GM18951 (cell line): Measurements from ENCODE around the gene MRPL16.
"Not testable (repeated sequence)": the region's sequence is repeated elsewhere in the genome, so short reads cannot be mapped to it uniquely, and the experiment has no call there.

Source experiments
- POLR2A ChIP-seq: IDR thresholded peaks from 4 replicates; pipeline ENCODE4 v1.6.1; 2011; ENCODE audit warnings: mild to moderate bottlenecking; ENCODE audit not compliant: insufficient read length, insufficient read depth; ENCODE audit errors: extremely low read depth
- in situ Hi-C: fragments of 300-500 bp; cut with MboI; formaldehyde crosslinking; loops from one replicate; pipeline ENCODE4 v1.12.0; 2022; ENCODE audit warnings: low sequenced_read_pairs, mixed read lengths, inconsistent platforms; ENCODE audit not compliant: unreplicated experiment

Gene MRPL16

DNA sequence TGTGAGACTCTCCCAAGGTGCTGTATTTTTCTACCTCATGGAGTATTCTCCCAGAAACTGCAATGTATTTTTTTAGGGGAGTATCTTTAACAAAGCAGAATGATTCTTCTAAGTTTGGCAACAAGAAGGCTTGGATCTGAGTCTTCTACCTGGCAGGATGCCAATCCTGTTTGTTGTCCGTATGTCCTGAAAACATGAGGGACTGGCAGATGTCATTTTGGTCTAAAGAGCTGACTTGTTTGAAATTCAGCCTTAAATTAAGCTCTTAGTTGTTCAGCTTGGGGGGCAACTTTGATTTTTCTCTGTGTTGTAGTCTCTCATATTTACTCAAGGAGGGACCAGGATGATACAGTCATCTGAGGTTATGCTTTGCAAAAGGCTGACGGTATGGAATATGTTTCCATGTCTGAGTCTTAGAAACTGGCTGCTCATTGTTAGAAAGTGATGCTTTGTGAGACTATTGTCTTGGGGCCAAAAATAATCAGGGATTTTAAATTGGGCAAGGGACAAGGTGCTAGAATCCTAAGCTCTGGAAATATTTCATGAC lies 9.3 kb downstream of the MRPL16 start:
- TF ChIP-seq POLR2A, result no peak
- in situ Hi-C loops, result loop anchor here (5.0 kb wide), 1 partner anchor 44 kb away; the partner anchor contains the start of gene STX3

DNA sequence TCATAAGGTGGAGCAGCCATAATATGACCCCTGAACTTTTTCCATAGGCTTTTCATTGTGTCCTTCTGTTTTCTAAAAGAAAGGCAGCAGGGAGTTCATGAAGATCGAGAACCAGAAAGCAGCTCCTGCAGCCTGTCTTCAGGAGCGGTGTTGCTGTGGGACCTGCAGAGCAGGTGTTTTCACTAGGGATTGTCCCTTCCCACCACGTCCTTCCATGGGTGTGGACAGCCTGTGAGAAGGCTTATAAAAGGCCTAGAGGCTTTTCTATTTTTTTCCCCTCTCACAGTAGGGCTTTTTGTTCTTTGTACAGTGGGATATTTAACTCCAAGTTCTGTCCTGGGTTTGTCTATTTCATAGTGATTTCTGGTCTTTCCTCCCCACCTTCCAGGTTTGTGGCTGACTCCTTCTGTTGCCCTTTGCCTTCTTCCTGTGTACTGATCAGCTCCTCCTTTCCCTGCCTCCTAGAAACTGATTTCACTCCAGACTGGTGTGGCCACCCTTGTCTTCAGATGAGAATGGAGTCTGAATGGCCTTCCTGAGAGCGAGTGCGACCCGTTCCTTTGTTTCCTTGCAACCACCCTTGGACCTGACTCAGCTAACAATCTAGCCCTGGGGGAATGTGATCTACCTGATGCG lies 10.1 kb downstream of the MRPL16 start:
- TF ChIP-seq POLR2A, result no peak
- in situ Hi-C loops, result loop anchor here (5.0 kb wide), 1 partner anchor 43 kb away; the partner anchor contains the start of gene STX3

DNA sequence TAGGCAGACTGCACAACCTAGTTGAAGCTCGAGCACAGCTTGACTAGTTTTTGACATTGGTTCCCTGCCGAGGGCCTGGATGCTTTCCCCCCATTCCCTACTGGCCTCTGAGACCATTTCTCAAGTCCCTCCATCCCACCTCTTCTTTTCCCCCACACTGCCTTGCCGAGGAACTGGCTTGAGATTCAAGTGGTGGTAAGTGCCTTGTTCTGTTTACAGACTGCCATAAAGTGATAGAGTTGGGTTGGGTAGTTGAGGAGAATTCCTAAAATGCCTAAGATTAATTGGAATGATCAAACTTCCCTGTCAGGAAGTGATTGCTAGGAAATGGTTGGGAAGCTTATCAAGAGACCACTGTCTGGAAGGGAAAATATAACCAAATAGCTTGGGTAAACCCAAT lies 16.2 kb downstream of the MRPL16 start:
- TF ChIP-seq POLR2A, result no peak
- in situ Hi-C loops, result no loop called here

DNA sequence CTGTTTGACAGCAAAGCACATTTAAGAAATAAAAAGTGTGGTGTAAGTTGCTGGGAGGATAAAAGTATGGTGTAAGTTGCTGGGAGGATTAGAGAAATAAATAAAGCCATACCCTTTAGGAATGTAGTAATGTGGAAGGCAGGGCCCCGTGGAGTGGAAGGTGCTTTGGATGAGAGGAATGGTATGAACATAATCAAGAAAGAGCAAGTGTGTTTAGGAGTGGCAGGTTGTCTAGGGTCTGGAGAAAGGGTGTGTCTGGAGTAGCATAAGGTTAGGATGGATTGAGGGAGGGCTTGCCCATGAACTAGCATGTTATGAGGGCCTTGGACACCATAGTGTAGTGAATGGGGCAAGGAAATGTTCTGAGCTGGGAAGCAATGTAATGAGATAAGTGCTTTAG lies 18.1 kb downstream of the MRPL16 start:
- in situ Hi-C loops, result no loop called here

DNA sequence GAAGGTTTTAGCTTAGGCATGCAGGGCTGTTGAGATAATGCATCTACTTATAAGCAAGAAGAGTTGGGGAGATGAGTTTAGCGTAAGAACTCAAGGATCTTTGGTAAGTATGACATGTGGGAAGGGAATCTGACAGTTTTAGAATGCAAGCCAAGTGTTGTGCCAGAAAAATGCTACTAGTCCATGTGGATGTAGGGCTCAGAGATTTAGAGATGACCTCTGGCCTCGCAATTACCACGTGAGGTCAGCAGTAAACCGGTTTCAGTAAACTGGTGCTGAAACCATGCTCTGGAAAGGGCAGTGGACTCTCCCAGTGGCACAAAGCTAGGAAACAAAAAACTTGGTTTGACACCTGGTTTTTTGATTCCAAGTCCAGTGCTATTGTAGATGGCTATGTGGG lies 18.9 kb downstream of the MRPL16 start:
- TF ChIP-seq POLR2A, result no peak
- in situ Hi-C loops, result no loop called here

More for the DNA sequence above, 18.1 kb downstream of the MRPL16 start:
- no peak for TF ChIP-seq POLR2A

DNA sequence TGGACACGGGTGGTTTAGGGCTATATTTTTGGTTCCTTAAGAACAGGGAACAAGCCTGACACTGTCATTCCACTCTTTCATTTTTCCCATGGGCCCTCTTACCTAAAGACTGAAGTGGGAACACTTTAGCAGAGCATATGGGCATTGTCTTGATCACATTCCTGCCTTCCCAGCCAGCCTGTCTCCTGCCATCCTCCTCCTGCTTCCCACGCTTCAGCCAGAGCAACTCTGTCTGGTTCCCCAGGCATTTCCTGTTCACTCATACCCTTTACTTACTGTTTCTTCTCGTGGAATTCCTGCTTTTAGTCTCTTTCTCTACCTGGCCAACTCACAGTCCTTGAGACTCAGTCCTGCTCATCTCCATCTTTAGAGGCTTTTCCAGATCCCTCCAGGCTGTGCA lies 22.8 kb downstream of the MRPL16 start:
- in situ Hi-C loops, result no loop called here
- no peak for TF ChIP-seq POLR2A

DNA sequence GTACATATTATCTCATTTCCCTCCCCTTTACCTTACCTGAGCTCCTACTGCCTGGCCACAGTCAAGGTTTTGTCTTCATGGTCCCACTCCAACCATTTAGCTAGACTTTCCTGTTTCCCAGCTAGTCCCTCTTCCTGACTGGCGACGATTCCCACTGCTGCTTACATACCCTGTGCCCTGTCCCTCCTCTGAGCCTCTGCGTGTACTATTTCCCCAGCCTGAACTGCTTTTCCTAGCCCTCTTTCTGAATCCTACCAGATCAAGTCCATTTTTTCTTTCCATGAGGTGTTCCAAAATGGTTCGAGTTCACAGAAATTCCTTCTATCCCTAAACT lies 23.4 kb downstream of the MRPL16 start:
- in situ Hi-C loops, result no loop called here
- TF ChIP-seq POLR2A, result no peak

DNA sequence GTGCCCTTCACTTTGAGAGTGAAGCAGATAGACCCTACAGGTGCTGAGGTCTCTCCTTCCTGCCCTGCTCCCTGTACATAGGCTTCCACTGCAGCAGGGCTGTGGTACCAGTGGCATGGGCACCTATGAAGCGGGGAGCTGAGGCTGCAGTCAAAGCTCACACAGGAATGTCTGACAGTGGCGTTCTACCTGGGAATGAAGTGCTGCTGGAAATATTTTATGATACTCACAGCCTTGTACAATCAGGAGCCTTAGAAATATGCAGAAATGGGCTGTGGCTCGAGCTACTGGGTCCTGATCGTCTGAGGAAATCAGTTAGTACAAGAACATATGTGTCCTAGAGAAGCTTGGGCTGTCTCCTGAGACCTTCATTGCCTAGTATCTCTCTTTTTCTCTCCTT lies 24.8 kb downstream of the MRPL16 start:
- no peak for TF ChIP-seq POLR2A

DNA sequence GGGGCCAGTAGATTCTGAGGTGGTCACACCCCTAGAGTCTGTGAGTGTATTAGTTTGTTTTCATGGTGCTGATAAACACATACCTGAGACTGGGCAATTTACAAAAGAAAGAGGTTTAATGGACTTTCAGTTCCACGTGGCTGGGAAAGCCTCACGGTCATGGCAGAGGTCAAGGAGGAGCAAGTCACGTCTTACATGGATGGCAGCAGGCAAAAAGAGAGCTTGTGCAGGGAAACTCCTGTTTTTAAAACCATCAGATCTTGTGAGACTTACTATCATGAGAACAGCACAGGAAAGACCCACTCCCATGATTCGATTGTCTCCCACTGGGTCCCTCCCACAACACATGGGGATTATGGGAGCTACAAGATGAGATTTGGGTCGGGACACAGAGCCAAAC lies 26.1 kb downstream of the MRPL16 start:
- in situ Hi-C loops, result not testable (repeated sequence)

More for the DNA sequence above, 24.8 kb downstream of the MRPL16 start:
- in situ Hi-C loops, result no loop called here

DNA sequence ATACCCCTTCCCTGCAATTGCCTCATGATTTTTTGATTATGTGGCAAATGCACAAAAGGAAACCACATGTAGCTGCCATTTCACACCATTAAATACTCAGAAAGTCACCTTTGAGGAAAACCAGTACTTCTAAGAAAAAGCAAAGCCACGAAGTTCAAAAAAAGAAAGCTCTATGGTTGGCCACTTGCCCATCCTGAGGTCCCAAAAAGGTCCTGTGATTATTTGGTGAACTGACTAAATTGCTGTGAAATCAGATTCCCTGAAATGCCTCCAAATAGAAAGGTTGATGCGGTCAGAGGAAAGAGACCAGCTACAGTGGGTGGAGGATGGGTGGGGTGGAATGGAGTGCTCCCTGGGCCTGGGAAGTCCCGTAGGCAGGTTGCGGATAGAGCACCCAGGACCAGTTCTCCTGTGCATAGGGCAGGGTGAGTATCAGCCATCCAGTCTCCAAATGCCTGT lies 26.9 kb downstream of the MRPL16 start:
- TF ChIP-seq POLR2A, result no peak
- in situ Hi-C loops, result no loop called here

DNA sequence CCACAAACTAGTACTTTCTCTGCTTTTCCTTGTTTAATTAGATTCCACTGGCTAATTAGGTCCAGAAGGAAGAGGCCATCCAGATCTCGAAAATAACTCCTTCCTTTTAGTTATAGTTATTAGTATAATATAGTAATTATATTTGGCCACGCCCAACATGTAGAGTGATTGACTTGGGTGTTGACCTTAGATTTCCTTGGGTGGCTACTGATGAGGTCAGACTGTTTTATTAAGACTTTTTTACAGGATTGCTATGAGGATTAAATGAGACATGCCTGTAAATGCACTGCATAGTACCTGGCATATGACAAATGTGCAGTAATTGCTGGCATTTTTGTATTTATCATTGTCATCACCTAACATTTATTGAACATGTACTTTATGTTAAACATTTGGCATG lies 28.5 kb downstream of the MRPL16 start:
- no peak for TF ChIP-seq POLR2A
- in situ Hi-C loops, result no loop called here

DNA sequence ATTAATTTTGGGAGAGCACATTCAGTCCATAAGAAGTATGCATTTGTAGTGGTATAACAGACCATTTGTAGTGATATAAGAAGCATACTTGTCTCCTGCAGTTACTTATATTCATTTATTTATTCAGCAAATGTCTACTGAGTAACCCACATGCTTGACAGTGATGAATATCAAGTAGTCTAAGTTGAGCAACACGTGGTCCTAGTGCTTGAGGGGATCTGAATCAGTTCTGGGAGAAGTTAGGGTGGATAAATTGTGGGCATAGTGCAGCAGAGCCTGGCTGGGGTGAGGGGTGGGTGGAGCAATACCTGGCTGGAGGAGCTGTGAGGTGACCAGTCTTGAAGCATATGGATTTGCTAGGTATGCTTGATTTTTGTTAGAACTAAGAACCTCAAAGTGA lies 31.1 kb downstream of the MRPL16 start:
- no peak for TF ChIP-seq POLR2A
- in situ Hi-C loops, result no loop called here

DNA sequence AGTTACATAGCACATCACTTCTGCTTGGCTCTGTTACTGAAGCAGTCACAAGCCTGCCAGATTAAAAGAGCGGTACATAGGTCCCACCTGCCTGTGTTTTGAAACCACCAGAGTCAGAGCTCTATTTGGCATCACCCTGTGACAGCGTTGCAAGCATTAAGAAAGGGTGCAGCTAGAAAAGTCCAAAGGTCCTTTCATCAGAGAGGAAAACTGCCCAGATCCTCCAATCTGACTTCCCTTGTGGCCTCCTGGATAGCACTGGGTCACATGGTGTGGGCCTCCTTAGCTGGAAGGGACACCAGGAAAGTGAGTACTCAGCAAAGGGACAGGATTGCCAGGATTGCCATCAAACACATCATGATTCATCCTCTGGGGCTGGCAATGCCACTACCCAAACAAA lies 32.5 kb downstream of the MRPL16 start:
- TF ChIP-seq POLR2A, result no peak
- in situ Hi-C loops, result no loop called here

DNA sequence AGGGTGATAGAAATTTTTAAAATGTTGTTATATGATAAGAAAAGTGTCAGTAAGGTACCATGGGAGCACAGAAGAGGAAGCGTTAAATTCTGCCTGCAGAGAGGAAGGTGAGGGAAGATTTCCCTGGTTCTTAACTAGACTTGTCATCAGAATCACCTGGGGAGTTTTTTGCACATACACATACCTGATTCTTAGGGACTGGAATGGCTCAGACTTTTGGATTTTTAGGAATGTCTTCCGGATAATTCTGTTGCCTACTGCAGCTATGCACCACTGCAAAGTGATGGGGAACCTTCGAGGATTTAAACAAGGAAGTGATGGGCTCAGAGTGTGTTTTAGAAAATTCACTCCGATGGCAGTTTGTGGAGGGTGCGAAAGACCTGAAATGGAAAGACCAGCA lies 33.5 kb downstream of the MRPL16 start:
- in situ Hi-C loops, result no loop called here

More for the DNA sequence above, 33.5 kb downstream of the MRPL16 start:
- no peak for TF ChIP-seq POLR2A
